SH-SY5Y (cell line): ENCODE measurements around the gene PPP2R2C.

Experiments
- GATA2 ChIP-seq: IDR thresholded peaks from 2 replicates; pipeline ENCODE4 v1.6.1; 2011; ENCODE audit warnings: mild to moderate bottlenecking, low read depth, low read length
- GATA3 ChIP-seq: IDR thresholded peaks from 2 replicates; pipeline ENCODE4 v1.6.1; 2011; ENCODE audit warnings: low read depth, mild to moderate bottlenecking, low read length, moderate library complexity

GRCh38 chr4:6478546-6479220, 6.3 kb upstream of the PPP2R2C start:
- TF ChIP-seq GATA3, result no peak
- no peak for TF ChIP-seq GATA2
